ENCODE measurements around the gene C7.

GRCh38 chr5:41010572-41010971 lies 101.3 kb downstream of the C7 start:
- TF ChIP-seq FOSL1 (IDR thresholded peaks at IDR 0.05; ENCODE audit: insufficient read depth, low read depth, low read length): no peak
- no peak for TF ChIP-seq RFX5 (IDR thresholded peaks at IDR 0.05; ENCODE audit: borderline replicate concordance, low read depth, low read length)
- TF ChIP-seq CTCF (IDR thresholded peaks at IDR 0.05; ENCODE audit: control extremely low read depth in 1 of 3, insufficient read depth in 1 of 3, low read depth in 1 of 3, low read length in 3 of 3): no peak
- no peak for TF ChIP-seq JUN (IDR thresholded peaks at IDR 0.05; ENCODE audit: low read depth, low read length)
- TF ChIP-seq KDM1A (IDR thresholded peaks at IDR 0.05; ENCODE audit: borderline replicate concordance, low read length): no peak
- no peak for TF ChIP-seq EZH2 (IDR thresholded peaks at IDR 0.05; ENCODE audit: low read depth, low read length, severe bottlenecking)
- no peak for TF ChIP-seq RNF2 (IDR thresholded peaks at IDR 0.05; ENCODE audit: borderline replicate concordance, low read depth, low read length, missing control alignments, poor library complexity, severe bottlenecking)
- no peak for TF ChIP-seq CHD2 (IDR thresholded peaks at IDR 0.05; ENCODE audit: low read length)
- TF ChIP-seq POLR2A (IDR thresholded peaks at IDR 0.05; ENCODE audit: control extremely low read depth in 1 of 2, low read depth in 2 of 2, low read length in 2 of 2): no peak
- TF ChIP-seq PHF8 (conservative IDR thresholded peaks at IDR 0.05; ENCODE audit: low read depth, low read length): no peak
- no peak for TF ChIP-seq POLR2AphosphoS5 (IDR thresholded peaks at IDR 0.05; ENCODE audit: low read depth, low read length)
